Stimulated activated CD4-positive, alpha-beta T cell treated with anti-CD3 and anti-CD28 coated beads, Interleukin-4, amount 100 ng/mL, for 48 hours (primary cell): ENCODE measurements around the gene NATD1.

Experiments used
- DNase-seq, 2 donors: peaks; one replicate each; pipeline ENCODE4 v3.0.0-alpha.2; 2020; ENCODE audit warnings: low read depth in 2 of 2

The NATD1 gene, protein sequence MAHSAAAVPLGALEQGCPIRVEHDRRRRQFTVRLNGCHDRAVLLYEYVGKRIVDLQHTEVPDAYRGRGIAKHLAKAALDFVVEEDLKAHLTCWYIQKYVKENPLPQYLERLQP

DNA sequence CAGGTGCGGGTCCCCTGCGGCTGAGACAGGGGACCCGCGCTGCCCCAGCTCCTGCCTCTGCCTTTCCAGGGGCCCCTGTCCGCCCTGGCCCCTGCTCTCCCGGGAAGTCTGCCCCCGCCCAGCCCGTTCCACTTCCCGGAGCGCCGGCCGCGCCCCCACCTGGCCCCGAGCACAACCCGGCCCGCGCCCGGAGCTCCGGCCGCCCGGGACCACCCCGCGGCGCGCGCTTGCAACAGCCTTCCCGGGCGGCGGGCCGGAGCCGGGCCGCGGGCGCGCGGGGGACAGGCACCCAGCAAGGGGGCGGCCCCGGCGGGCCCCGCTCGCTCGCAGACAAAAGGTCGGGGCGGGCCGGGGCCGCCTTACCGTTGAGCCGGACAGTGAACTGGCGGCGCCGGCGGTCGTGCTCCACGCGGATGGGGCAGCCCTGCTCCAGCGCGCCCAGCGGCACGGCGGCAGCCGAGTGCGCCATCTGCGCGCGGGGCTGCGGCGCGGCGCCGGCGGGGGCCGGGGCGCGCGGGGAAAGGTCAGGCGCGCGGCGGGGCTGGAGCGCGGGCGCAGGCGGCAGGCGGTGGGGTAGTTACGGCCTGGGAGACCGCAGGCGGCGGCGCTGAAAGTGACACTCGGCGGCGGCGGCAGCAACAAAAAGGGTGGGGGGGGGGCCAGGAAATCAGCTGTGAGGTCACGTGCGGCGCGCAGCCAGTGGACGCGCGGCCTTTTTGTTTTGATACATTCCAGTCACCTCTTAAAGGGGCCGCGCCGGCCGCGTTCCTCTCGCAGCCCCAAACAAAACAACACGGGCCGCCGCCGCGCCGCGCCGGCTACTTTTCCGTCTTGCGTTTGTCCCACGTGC is at the start of gene NATD1:
Gene NATD1, minus strand, starts transcription at position 615 of the 850 bp plus-strand sequence. Its CDS starts 146 bp downstream, at position 469.
- DNase-seq = peak; percentile 59 to 64

GRCh38 chr17:21301593-21302550 is 48.7 kb upstream of the NATD1 start:
- DNase-seq = no peak

- no peak for DNase-seq
Measured at GRCh38 chr17:21300601-21301571, 47.7 kb upstream of the NATD1 start.

GRCh38 chr17:21299981-21300600 is 46.9 kb upstream of the NATD1 start:
- DNase-seq = no peak

DNA sequence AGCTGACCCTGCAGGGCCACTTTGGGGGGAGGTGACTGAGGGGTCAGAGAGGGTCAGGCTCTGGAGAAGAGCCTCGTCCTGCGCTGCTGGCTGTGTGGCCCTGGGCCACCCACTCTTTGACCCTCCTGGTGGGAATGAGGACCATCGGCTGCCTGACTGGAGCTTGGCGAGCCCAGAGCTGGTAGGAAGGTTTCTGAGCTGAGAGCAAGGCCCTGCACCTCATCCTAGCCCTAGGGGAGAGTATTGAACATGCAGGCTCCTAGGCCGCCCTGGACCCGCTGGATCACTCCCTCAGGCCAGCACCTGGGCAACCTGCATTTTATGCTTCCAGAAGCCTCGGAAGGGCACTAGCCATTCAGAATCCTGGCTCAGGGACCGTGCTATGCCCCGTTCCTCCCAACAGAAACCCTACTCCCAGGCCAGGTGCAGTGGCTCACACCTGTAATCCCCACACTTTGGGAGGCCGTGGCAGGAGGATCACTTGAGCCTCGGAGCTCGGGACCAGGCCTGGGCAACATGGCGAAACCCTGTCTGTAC is 45.8 kb upstream of the NATD1 start:
- no peak for DNase-seq

- DNase-seq = no peak
Measured at GRCh38 chr17:21298056-21298982, 45.1 kb upstream of the NATD1 start.

- no peak for DNase-seq
Measured at GRCh38 chr17:21297597-21297996, 44.4 kb upstream of the NATD1 start.

- no peak for DNase-seq
Measured at GRCh38 chr17:21297026-21297520, 43.9 kb upstream of the NATD1 start.

DNA sequence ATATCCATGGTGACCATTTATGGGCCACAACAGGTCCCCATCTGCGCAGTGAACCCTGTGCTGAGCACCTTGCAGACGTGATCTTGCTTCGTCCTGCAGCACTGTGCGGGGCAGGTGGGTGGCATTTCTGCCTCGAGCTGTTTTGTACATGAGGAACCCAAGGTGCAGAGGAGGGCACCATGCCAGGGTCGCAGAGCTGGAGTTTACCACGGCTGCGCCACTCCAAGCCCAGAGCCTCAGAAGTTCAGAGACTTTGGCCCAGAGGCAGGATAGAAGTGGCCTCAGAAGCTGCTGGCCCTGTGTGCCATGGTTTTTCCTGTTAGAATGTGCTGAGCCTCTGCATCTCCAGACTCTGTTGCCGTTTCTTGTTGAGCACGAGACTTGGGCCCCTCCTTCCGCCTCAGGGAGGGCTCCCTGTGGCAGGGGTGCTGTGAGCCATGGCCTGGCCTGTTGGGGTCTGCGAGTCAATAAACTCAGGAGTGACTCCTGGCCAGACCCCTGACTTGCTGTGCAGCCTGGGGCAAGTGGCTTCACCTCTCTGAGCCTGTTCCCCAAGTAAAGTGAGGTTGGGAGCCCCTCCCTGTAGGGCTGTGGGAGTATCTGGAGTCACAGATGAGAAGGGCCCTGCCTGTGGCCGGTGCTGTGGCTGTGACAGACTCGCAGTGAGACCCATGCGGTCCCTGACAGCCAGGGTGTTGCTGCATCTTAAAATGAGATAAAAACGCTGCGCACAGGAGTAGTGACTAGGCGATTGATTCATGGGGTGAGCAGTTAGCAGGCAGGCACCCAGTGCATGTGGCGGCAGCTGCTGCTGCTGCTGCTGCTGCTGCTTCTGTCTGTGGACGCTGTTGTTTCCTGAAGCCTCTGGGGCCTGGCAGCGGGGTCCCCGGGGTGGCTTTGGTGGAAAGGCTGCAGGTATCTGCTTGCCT is 43.2 kb upstream of the NATD1 start:
- DNase-seq = no peak

- DNase-seq = no peak
Measured at GRCh38 chr17:21295036-21295952, 42.1 kb upstream of the NATD1 start.

DNA sequence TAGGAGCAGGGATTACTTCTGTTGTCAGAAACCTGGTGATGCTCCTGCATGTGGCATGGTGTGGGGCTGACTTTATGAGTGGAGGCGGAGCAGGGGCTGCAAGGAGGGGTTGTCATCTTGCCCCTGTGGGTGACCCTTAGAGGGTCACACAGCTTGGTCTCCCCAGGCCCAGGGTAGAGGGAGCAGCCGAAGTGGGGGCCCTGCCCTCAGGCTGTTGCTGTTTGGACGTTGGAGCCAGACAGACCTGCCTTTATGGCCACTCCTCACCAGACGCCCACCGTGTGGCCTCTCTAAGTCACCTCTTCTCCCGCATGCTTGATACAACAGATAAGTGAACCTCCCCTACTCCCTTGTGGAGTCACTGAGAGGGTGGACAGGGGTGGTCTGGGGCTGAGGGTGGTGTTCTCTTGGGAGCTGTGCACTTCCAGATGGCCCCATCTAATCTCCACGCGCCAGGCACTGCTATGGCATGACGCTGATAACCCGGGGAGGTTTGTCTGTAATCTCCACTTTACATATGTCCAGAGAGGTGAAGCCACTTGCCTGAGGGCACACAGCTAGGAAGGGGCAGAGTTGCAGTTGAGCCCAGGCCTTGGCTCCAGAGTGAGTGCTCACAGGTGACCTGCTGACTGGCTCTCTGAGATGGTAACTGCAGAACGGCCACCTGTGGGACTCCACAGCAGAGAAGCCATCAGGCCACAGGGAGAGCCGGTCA is 41.3 kb upstream of the NATD1 start:
- DNase-seq = no peak

- DNase-seq = no peak
Measured at GRCh38 chr17:21293831-21294210, 40.6 kb upstream of the NATD1 start.

GRCh38 chr17:21292867-21293830 is 39.9 kb upstream of the NATD1 start:
- DNase-seq = no peak

GRCh38 chr17:21291862-21292261 is 38.7 kb upstream of the NATD1 start:
- DNase-seq = no peak

GRCh38 chr17:21291357-21291756 is 38.1 kb upstream of the NATD1 start:
- DNase-seq = no peak
